CD4-positive, alpha-beta memory T cell (primary cell): Measurements from ENCODE around the gene TAF8. TPM values are rescaled to one million over a fixed set of nuclear protein-coding genes. Genes with fewer than 3 reads are reported as not detected.

Source experiments
- CTCF ChIA-PET: fragments of 350-600 bp; sonication (Branson Sonifier 250); formaldehyde crosslinking; loops from one replicate; lab custom pipeline; 2021; ENCODE audit warnings: inconsistent platforms; ENCODE audit not compliant: partially characterized antibody; lab: Charles Lee
- POLR2A ChIA-PET: fragments of 350-600 bp; sonication (Branson Sonifier 250); formaldehyde crosslinking; loops from one replicate; lab custom pipeline; 2021; ENCODE audit not compliant: partially characterized antibody; lab: Charles Lee
- DNase-seq, 5 donors: peaks; one replicate each; pipeline versions ENCODE4 v3.0.0 to v3.0.0-alpha.2; 2020 to 2022; ENCODE audit warnings: mixed read lengths in 1 of 5
- H3K27ac ChIP-seq: one replicate; pipeline ENCODE4 v1.7.0; 2013; ENCODE audit warnings: low read depth, low read length
- H3K27me3 ChIP-seq: 2 replicates; pipeline ENCODE4 v1.7.0; 2013; ENCODE audit warnings: mild to moderate bottlenecking, low read length, moderate library complexity; ENCODE audit not compliant: insufficient read depth
- H3K36me3 ChIP-seq: 2 replicates; pipeline ENCODE4 v1.7.0; 2013; ENCODE audit warnings: mild to moderate bottlenecking, low read length, moderate library complexity; ENCODE audit not compliant: insufficient read depth
- H3K4me1 ChIP-seq: 2 replicates; pipeline ENCODE4 v1.7.0; 2013; ENCODE audit warnings: mild to moderate bottlenecking, low read length, moderate library complexity; ENCODE audit not compliant: insufficient read depth
- H3K4me3 ChIP-seq, 2 donors: one replicate each; pipeline ENCODE4 v1.7.0; 2013; ENCODE audit warnings: low read length in 2 of 2, mild to moderate bottlenecking in 1 of 2
- H3K9me3 ChIP-seq, 2 donors: one replicate each; pipeline ENCODE4 v1.7.0; 2013; ENCODE audit warnings: low read length in 2 of 2, control low read depth in 1 of 2; ENCODE audit not compliant: control insufficient read depth in 1 of 2
- H3K27ac Mint-ChIP-seq, 7 donors: one replicate each; pipeline ENCODE4 v1.8.0; 2020 to 2021; ENCODE audit warnings: mixed read lengths in 7 of 7, mild to moderate bottlenecking in 6 of 7, inconsistent platforms in 3 of 7, moderate library complexity in 3 of 7
- H3K27me3 Mint-ChIP-seq, 2 donors: one replicate each; pipeline ENCODE4 v1.8.0; 2020 to 2021; ENCODE audit warnings: mixed read lengths in 2 of 2
- H3K36me3 Mint-ChIP-seq, 2 donors: one replicate each; pipeline ENCODE4 v1.8.0; 2020 to 2021; ENCODE audit warnings: mixed read lengths in 2 of 2, inconsistent platforms in 1 of 2, mild to moderate bottlenecking in 1 of 2
- H3K4me1 Mint-ChIP-seq, 4 donors: one replicate each; pipeline ENCODE4 v1.8.0; 2020 to 2021; ENCODE audit warnings: mixed read lengths in 4 of 4, mild to moderate bottlenecking in 1 of 4
- H3K4me3 Mint-ChIP-seq, 8 donors: one replicate each; pipeline ENCODE4 v1.8.0; 2020 to 2021; ENCODE audit warnings: mixed read lengths in 8 of 8, mild to moderate bottlenecking in 7 of 8, moderate library complexity in 6 of 8, inconsistent platforms in 3 of 8
- H3K9me3 Mint-ChIP-seq, 8 donors: one replicate each; pipeline ENCODE4 v1.8.0; 2020 to 2021; ENCODE audit warnings: mixed read lengths in 8 of 8, mild to moderate bottlenecking in 5 of 8, inconsistent platforms in 3 of 8, moderate library complexity in 1 of 8
- intact Hi-C: fragments of 100-400 bp; cut with micrococcal nuclease; formaldehyde crosslinking; loops from one replicate; pipeline ENCODE4 v1.15.1; 2023
- polyA plus RNA-seq, 2 donors: library from polyadenylated mRNA; unstranded; fragments of 300-500 nt; fragmentation: Illumina TruSeq; gene quantifications; one replicate each; pipeline ENCODE4 v1.2.3, GENCODE V29; 2021
- total RNA-seq, 2 experiments: library from RNA; stranded (reverse); gene quantifications; one replicate each; pipeline ENCODE4 v1.2.3, GENCODE V29; 2021

The TAF8 gene
- total and polyA plus RNA-seq, 4 experiments from 2014 or later, result 10.3 to 40.9 (median 29.2) TPM

DNA sequence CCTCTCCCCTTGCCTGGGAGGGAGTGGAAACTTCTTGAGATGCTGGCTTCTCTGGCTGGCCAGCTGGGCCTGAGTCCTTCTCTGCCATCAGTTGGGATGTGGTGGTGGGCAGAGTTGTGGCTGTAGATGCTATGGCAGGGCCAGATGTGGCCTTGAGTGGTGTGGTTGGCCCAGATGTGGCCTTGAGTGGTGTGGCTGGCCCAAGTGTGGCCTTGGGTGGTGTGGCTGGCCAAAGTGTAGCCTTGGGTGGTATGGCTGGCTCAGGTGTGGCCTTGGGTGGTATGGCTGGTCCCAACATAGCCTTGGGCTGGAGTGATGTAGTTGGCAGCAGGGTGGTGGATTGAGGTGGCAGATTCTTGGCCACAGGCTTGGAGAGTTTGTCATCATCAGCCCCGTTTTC lies 55.4 kb downstream of the TAF8 start:
- H3K9me3 ChIP-seq, result no peaks in the 10 kb centered on the region

DNA sequence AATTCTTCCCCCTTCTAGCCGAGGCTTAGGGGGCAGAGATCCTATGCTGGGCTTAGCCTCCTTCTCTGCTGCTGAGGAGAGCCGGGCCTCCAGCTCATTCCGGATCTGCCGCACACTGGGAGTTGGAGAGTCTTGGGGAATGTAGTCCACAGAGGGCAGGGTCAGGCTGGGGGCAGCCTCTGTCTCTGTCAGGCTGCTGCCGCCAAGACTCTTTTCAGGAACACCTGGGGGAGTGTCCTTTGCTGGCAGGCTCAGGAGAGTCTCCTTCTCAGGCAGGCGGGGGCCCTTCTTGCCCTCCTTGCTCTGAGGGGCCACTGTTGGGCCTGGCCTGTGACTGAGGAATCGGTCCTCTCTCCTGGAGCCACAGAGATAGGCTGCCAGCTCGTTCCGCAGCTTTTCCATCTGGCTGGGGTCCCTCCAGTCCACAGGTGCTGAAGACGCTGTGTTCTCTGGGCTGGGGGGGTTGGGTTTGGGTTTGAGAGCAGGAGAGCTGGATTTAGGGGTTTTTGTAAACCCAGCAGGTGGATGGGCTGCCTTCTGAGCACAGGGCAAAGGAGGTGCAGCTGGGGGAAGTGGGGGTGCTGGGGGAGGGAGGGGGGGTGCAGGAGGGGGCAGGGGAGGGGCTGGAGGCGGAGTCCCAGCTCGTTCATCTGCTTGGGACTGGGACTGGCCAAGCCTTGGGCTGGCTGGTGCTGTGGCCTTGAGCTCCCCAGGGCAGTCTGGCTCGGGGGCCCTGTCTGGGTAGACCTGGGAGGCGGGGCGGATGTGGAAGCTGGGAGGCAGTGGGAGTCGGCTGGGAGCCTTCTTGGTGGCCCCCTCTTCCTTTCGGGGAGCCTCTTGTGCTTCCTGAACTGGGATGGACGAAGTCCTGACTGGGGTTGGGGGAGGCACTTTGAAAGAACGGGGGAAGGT lies 56.0 kb downstream of the TAF8 start:
- Histone ChIP-seq H3K4me3 (no peak overlapping the region), H3K27me3 (no peaks in the 10 kb centered on the region), H3K9me3 (no peaks in the 10 kb centered on the region), H3K4me1 (peaks cover 6% of the 10 kb centered on the region), H3K36me3 (no peaks in the 10 kb centered on the region), H3K27ac (no peak overlapping the region)
- ChIA-PET CTCF (interaction anchor here (1.5 to 4.2 kb wide), 2 partner anchors 10 to 14 kb away, joined by 5 to 23 read pairs; no protein-coding TSS in a partner anchor), POLR2A (interaction anchor here (0.6 kb wide), 1 partner anchor 77 kb away, joined by 4 read pairs; no protein-coding TSS in a partner anchor)
- Mint-ChIP-seq H3K36me3 (no peaks in the 10 kb centered on the region), H3K27ac (no peak overlapping the region), H3K4me1 (peaks cover 0 to 14% (median 6%) of the 10 kb centered on the region in 4 donors), H3K27me3 (peaks cover 2 to 6% of the 10 kb centered on the region in 2 donors), H3K9me3 (peaks cover 0 to 5% (median 0%) of the 10 kb centered on the region in 8 donors), H3K4me3 (peak overlapping the region in 3 of 8 donors; percentile 17 to 72 (median 20))
- DNase-seq, result no peak
- intact Hi-C loops, result no loop called here

More for the DNA sequence above, 55.4 kb downstream of the TAF8 start:
- peaks cover 2 to 6% of the 10 kb centered on the region in 2 donors for H3K27me3 Mint-ChIP-seq
- Histone ChIP-seq H3K4me1 (peaks cover 6% of the 10 kb centered on the region), H3K36me3 (no peaks in the 10 kb centered on the region), H3K27me3 (no peaks in the 10 kb centered on the region), H3K27ac (no peak overlapping the region), H3K4me3 (no peak overlapping the region)
- intact Hi-C loops, result loop anchor here (2.0 kb wide), 1 partner anchor 319 kb away; the partner anchor contains the start of gene TOMM6
- no peak overlapping the region for H3K27ac Mint-ChIP-seq
- CTCF ChIA-PET, result interaction anchor here (1.2 to 4.2 kb wide), 4 partner anchors 11 to 204 kb away, joined by 3 to 23 read pairs (median 6); no protein-coding TSS in a partner anchor
- H3K4me3 Mint-ChIP-seq, result peak overlapping the region in 4 of 8 donors; percentile 26 to 72 (median 30)
- DNase-seq, result no peak
- H3K4me1 Mint-ChIP-seq, result peaks cover 0 to 14% (median 6%) of the 10 kb centered on the region in 4 donors
- POLR2A ChIA-PET, result interaction anchor here (0.6 to 2.0 kb wide), 2 partner anchors 58 to 77 kb away, joined by 4 to 9 read pairs; no protein-coding TSS in a partner anchor
- no peaks in the 10 kb centered on the region for H3K36me3 Mint-ChIP-seq
- peaks cover 0 to 5% (median 0%) of the 10 kb centered on the region in 8 donors for H3K9me3 Mint-ChIP-seq

DNA sequence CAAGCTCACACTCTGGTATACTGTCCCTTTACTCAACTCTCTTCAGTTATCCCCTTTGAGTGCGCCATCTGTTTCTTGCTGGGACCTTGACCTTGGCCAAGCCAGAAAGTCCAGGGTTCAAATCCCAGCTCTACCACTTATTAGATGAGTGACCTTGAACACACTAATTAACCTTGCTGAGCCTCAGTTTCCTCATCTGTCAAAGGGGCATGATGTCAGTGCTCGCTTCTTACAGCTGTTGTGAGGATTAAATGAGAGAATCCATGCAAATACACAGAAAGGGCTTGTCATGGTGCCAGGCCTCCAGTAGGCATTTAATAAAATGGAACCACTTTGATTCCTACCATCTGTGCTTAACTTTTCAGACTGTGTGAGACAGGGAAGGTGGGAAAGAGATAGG lies 57.7 kb downstream of the TAF8 start:
- no peak overlapping the region for H3K4me3 ChIP-seq
- H3K4me1 ChIP-seq, result peaks cover 6% of the 10 kb centered on the region
- Mint-ChIP-seq H3K4me3 (peak overlapping the region in 2 of 8 donors; percentile 22 to 28), H3K27me3 (peaks cover 2 to 6% of the 10 kb centered on the region in 2 donors), H3K36me3 (no peaks in the 10 kb centered on the region), H3K27ac (no peak overlapping the region), H3K9me3 (peaks cover 0 to 5% (median 0%) of the 10 kb centered on the region in 8 donors), H3K4me1 (peaks cover 0 to 10% (median 6%) of the 10 kb centered on the region in 4 donors)
- intact Hi-C loops, result no loop called here
- ChIA-PET CTCF (interaction anchor here (1.5 kb wide), 1 partner anchor 15 kb away, joined by 3 read pairs; no protein-coding TSS in a partner anchor), POLR2A (no interaction called here)
- H3K27ac ChIP-seq, result no peak overlapping the region
- no peaks in the 10 kb centered on the region for H3K27me3 ChIP-seq
- H3K9me3 ChIP-seq, result no peaks in the 10 kb centered on the region
- no peak for DNase-seq
- H3K36me3 ChIP-seq, result no peaks in the 10 kb centered on the region

DNA sequence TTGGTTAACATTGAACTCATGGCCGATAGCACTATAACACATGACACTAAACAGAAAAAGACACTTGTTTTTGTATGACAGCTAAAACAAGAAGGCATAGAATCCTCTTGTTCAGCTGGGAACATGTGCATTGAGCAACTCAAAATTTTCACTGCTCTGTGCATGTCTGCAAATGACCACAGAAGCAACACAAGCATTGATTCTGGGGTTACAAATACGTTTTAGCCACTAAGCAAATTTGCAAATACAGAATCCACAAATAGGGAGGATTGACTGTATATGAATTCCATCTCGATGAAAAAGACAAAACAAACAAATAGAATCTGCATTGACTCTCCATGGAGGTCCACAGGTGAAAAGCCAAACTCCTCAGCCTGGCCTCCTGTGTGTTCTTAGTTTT lies 60.4 kb downstream of the TAF8 start:
- Mint-ChIP-seq H3K27ac (no peak overlapping the region), H3K4me3 (no peak overlapping the region), H3K9me3 (peaks cover 0 to 5% (median 0%) of the 10 kb centered on the region in 8 donors), H3K4me1 (no peaks in the 10 kb centered on the region), H3K36me3 (no peaks in the 10 kb centered on the region), H3K27me3 (peaks cover 5 to 6% of the 10 kb centered on the region in 2 donors)
- intact Hi-C loops, result no loop called here
- no peaks in the 10 kb centered on the region for H3K36me3 ChIP-seq
- no peak overlapping the region for H3K27ac ChIP-seq
- no peak overlapping the region for H3K4me3 ChIP-seq
- no peaks in the 10 kb centered on the region for H3K27me3 ChIP-seq
- no peak for DNase-seq
- no peaks in the 10 kb centered on the region for H3K4me1 ChIP-seq
- ChIA-PET POLR2A (no interaction called here), CTCF (no interaction called here)
- H3K9me3 ChIP-seq, result no peaks in the 10 kb centered on the region

DNA sequence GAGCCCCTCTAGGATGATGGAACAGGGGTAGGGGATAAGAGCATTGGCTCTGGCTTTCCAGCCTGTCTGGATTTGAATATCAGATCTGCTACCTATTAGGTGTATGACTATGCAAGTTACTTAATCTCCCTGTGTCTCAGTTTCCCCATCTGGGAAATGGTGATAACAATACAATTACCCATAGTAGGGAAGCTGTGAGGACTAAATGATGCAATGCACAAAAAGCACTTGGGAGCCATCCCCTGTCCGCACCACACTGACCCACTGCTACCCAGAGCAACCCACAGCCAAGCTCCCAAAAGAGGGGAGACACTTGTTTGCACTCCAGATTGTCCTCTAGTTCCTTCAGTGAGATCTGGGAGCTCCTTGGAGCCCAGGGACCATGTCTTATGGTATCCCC lies 62.0 kb downstream of the TAF8 start:
- H3K4me3 ChIP-seq, result no peak overlapping the region
- Mint-ChIP-seq H3K36me3 (no peaks in the 10 kb centered on the region), H3K27ac (no peak overlapping the region), H3K27me3 (peaks cover 7 to 9% of the 10 kb centered on the region in 2 donors), H3K4me1 (no peaks in the 10 kb centered on the region), H3K9me3 (peaks cover 0 to 5% (median 0%) of the 10 kb centered on the region in 8 donors), H3K4me3 (no peak overlapping the region)
- no peaks in the 10 kb centered on the region for H3K27me3 ChIP-seq
- ChIA-PET CTCF (interaction anchor here (1.1 to 1.6 kb wide), 2 partner anchors 9 to 38 kb away, joined by 3 to 5 read pairs; no protein-coding TSS in a partner anchor), POLR2A (no interaction called here)
- no peak overlapping the region for H3K27ac ChIP-seq
- no peaks in the 10 kb centered on the region for H3K9me3 ChIP-seq
- no peaks in the 10 kb centered on the region for H3K36me3 ChIP-seq
- no peaks in the 10 kb centered on the region for H3K4me1 ChIP-seq
- intact Hi-C loops, result no loop called here
- no peak for DNase-seq

DNA sequence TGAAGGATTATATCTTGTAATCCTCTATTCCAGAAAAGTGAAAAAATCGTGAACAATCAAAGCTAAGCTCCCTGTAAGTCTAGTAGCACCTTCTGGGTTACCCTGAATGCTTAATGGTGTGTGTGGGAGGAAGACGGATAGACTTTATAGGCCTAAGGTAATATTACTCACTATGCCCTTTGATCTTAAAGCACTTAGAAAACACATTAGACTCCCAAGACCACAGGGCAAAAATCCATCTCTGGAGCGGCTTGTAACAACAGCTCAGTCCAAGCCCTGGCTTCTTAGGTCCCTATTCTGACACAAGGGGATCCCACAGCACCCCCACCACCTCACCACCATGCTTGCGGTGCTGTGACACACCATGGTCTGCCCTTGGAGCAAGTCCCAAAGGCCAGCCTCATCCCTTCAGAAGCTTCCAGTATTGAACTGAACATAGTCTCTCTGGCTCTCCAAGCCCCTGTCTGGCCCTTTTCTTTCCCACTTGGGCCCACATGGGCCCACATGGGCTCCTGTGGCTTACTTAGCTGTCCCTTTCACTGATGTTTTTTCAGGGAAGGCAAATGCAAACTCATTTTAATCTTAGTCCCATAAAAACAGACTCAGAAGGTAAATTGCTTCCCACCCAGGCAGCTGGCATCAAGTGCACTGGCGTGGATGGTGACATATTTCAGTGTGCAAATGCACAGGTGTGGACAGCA lies 63.8 kb downstream of the TAF8 start:
- no peak overlapping the region for H3K27ac Mint-ChIP-seq
- H3K36me3 ChIP-seq, result no peaks in the 10 kb centered on the region
- no peaks in the 10 kb centered on the region for H3K4me1 Mint-ChIP-seq
- no peak overlapping the region for H3K27ac ChIP-seq
- H3K4me3 Mint-ChIP-seq, result no peak overlapping the region
- no peak overlapping the region for H3K4me3 ChIP-seq
- no peaks in the 10 kb centered on the region for H3K4me1 ChIP-seq
- H3K9me3 Mint-ChIP-seq, result peaks cover 0 to 5% (median 0%) of the 10 kb centered on the region in 8 donors
- peaks cover 5 to 8% of the 10 kb centered on the region in 2 donors for H3K27me3 Mint-ChIP-seq
- CTCF ChIA-PET, result interaction anchor here (0.9 kb wide), 1 partner anchor 11 kb away, joined by 4 read pairs; no protein-coding TSS in a partner anchor
- POLR2A ChIA-PET, result no interaction called here
- no peaks in the 10 kb centered on the region for H3K36me3 Mint-ChIP-seq
- intact Hi-C loops, result no loop called here
- H3K9me3 ChIP-seq, result no peaks in the 10 kb centered on the region
- no peak for DNase-seq
- no peaks in the 10 kb centered on the region for H3K27me3 ChIP-seq
